ENCODE results near the gene TIPIN. TPM values are rescaled to one million over a fixed set of nuclear protein-coding genes. Genes with fewer than 3 reads are reported as not detected.

Gene TIPIN
- polyA plus RNA-seq, 1 donor: 10.3 TPM

GRCh38 chr15:66290518-66290917 is 66.0 kb downstream of the TIPIN start:
- Histone ChIP-seq H3K27me3 (ENCODE audit: control insufficient read depth, insufficient read depth, low read length) (no peaks in the 10 kb centered on the region), H3K4me1 (ENCODE audit: control insufficient read depth, insufficient read depth, low read length) (peaks cover 20% of the 10 kb centered on the region), H3K27ac (ENCODE audit: low read length) (no peak overlapping the region), H3K4me3 (ENCODE audit: low read length) (no peak overlapping the region), H3K36me3 (ENCODE audit: control insufficient read depth, insufficient read depth, low read length) (no peaks in the 10 kb centered on the region), H3K9me3 (ENCODE audit: control insufficient read depth, low read depth, low read length) (peaks cover 2% of the 10 kb centered on the region)
- DNase-seq: no peak

GRCh38 chr15:66290007-66290406 is 66.5 kb downstream of the TIPIN start:
- Histone ChIP-seq H3K27ac (ENCODE audit: low read length) (no peak overlapping the region), H3K9me3 (ENCODE audit: control insufficient read depth, low read depth, low read length) (peaks cover 2% of the 10 kb centered on the region), H3K4me3 (ENCODE audit: low read length) (no peak overlapping the region), H3K36me3 (ENCODE audit: control insufficient read depth, insufficient read depth, low read length) (no peaks in the 10 kb centered on the region), H3K27me3 (ENCODE audit: control insufficient read depth, insufficient read depth, low read length) (no peaks in the 10 kb centered on the region), H3K4me1 (ENCODE audit: control insufficient read depth, insufficient read depth, low read length) (peaks cover 19% of the 10 kb centered on the region)
- DNase-seq: no peak
- WGBS (ENCODE audit: insufficient coverage, low lambda C conversion rate): no CpG with 5 or more reads among the region's 3 CpGs

DNA sequence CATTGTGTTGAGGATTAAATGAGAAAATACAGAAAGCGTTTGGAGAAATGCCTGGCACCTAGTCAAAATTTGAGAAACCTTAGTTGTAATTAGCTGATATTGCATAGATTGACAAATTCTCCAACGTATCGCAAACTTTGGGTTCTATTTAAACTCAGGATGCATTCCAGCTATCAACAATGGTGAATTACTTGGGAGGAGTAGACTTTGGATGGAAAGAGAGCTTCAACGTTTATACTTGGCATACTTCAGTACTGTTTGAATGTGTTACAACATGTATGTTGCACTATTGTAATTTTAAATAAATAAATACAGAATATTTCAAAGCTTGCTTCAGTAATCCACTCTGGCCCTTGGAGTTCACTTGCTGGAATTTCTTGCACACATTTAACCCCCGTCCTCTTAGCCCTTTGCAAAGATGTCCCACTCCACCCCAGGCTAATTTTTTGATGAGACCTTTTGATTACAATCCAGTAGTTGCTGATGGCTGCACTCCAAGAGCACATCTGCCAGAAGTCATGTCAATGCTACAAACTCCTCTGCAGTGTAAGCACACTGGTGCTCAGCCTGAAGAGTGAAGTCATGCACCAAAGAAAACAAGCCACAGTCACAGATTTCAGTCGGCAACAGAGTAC is 67.8 kb downstream of the TIPIN start:
- DNase-seq: no peak
- Histone ChIP-seq H3K27ac (ENCODE audit: low read length) (no peak overlapping the region), H3K4me3 (ENCODE audit: low read length) (no peak overlapping the region), H3K36me3 (ENCODE audit: control insufficient read depth, insufficient read depth, low read length) (no peaks in the 10 kb centered on the region), H3K4me1 (ENCODE audit: control insufficient read depth, insufficient read depth, low read length) (peaks cover 12% of the 10 kb centered on the region), H3K9me3 (ENCODE audit: control insufficient read depth, low read depth, low read length) (no peaks in the 10 kb centered on the region), H3K27me3 (ENCODE audit: control insufficient read depth, insufficient read depth, low read length) (no peaks in the 10 kb centered on the region)
- WGBS (ENCODE audit: insufficient coverage, low lambda C conversion rate): 83% methylated on average over 1 of the region's 6 CpGs

DNA sequence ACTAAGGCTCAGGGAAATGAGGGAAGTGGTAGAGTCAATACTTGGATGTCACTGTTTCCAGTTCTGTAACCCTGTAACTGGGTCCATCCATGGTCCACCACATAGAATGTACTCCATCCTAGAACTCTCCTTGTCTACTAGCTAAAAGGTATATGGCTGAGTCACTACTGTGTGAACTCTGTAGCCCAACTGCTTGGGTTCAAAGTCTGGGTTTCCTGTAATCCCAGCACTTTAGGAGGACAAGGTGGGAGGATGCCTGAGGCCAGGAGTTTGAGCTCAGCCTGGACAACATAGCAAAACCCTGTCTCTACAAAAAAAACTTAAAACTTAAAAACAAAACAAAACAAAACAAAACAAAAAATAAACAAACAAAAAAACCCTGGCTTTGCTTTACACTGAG is 68.4 kb downstream of the TIPIN start:
- Histone ChIP-seq H3K36me3 (ENCODE audit: control insufficient read depth, insufficient read depth, low read length) (no peaks in the 10 kb centered on the region), H3K27ac (ENCODE audit: low read length) (no peak overlapping the region), H3K27me3 (ENCODE audit: control insufficient read depth, insufficient read depth, low read length) (no peaks in the 10 kb centered on the region), H3K4me3 (ENCODE audit: low read length) (no peak overlapping the region), H3K9me3 (ENCODE audit: control insufficient read depth, low read depth, low read length) (no peaks in the 10 kb centered on the region), H3K4me1 (ENCODE audit: control insufficient read depth, insufficient read depth, low read length) (peaks cover 12% of the 10 kb centered on the region)
- DNase-seq: peak in 1 of 2 donors; percentile 40

- Histone ChIP-seq H3K9me3 (ENCODE audit: control insufficient read depth, low read depth, low read length) (no peaks in the 10 kb centered on the region), H3K4me3 (ENCODE audit: low read length) (no peak overlapping the region), H3K27ac (ENCODE audit: low read length) (no peak overlapping the region), H3K36me3 (ENCODE audit: control insufficient read depth, insufficient read depth, low read length) (no peaks in the 10 kb centered on the region), H3K27me3 (ENCODE audit: control insufficient read depth, insufficient read depth, low read length) (no peaks in the 10 kb centered on the region), H3K4me1 (ENCODE audit: control insufficient read depth, insufficient read depth, low read length) (peaks cover 12% of the 10 kb centered on the region)
- no peak for DNase-seq
- 21% methylated on average over 5 of the region's 6 CpGs for WGBS (ENCODE audit: insufficient coverage, low lambda C conversion rate)
These were observed 68.9 kb downstream of the TIPIN start for GRCh38 chr15:66287461-66288057.

Other genes with a start within 250 kb of the TIPIN start
- 0.66 TPM for gene MEGF11, start 102.9 kb downstream of the TIPIN start, polyA plus RNA-seq
- gene DIS3L, start 63.1 kb downstream of the TIPIN start, polyA plus RNA-seq: 33.6 TPM
- 27.1 TPM for gene MAP2K1, start 30.2 kb upstream of the TIPIN start, polyA plus RNA-seq
- 29.7 TPM for gene SNAPC5, start 141.1 kb upstream of the TIPIN start, polyA plus RNA-seq
- gene RPL4, start 148.2 kb upstream of the TIPIN start, polyA plus RNA-seq: 2,466 TPM
- 12.3 TPM for gene ZWILCH, start 148.6 kb upstream of the TIPIN start, polyA plus RNA-seq
- gene LCTL, start 209.3 kb upstream of the TIPIN start, polyA plus RNA-seq: 0.34 TPM